Lower leg skin (tissue), 4 donors: ENCODE data around the gene ZAR1. TPM values are rescaled to one million over a fixed set of nuclear protein-coding genes. Genes with fewer than 3 reads are reported as not detected.

Experiments used
- DNase-seq, 2 donors: peaks; one replicate each; pipeline ENCODE4 v3.0.0-alpha.2; 2019; ENCODE audit warnings: low spot score in 2 of 2
- H3K4me3 ChIP-seq: fragments of 200-600 bp; sonication (generic); 2 replicates; pipeline ENCODE4 v1.5.1; 2017; ENCODE audit warnings: mild to moderate bottlenecking, low read depth; ENCODE audit not compliant: poor library complexity, severe bottlenecking
- POLR2A ChIP-seq, 2 donors: fragments of 450-650 bp; IDR thresholded peaks; one replicate each; pipeline ENCODE4 v1.6.1; 2016 to 2017; ENCODE audit warnings: antibody characterized with exemption in 2 of 2, mild to moderate bottlenecking in 1 of 2, moderate library complexity in 1 of 2
- WGBS, 2 donors: methylation state at CpG; one replicate each; pipeline ENCODE4 v1.1.5; 2018; 5-methylcytosine and 5-hydroxymethylcytosine counted together
- intact Hi-C: fragments of 100-400 bp; cut with DNase I; formaldehyde crosslinking; loops from one replicate; pipeline ENCODE4 v1.15.0; 2023; ENCODE audit warnings: low total_unique reads
- total RNA-seq, 4 donors: library from RNA; depleted of rRNA; stranded (reverse); fragments of >200 nt; gene quantifications; one replicate each; pipeline ENCODE4 v1.1.0, GENCODE V29; 2016
- TF ChIP-seq, protein P1 (sequence below), 3 donors: fragments of 450-650 bp; IDR thresholded peaks; one replicate each; pipeline ENCODE4 v1.5.1; 2016; ENCODE audit warnings: antibody characterized with exemption in 3 of 3, mild to moderate bottlenecking in 3 of 3, moderate library complexity in 2 of 3

ZAR1 gene
- total RNA-seq, 4 donors from 2014 or later: not detected

DNA sequence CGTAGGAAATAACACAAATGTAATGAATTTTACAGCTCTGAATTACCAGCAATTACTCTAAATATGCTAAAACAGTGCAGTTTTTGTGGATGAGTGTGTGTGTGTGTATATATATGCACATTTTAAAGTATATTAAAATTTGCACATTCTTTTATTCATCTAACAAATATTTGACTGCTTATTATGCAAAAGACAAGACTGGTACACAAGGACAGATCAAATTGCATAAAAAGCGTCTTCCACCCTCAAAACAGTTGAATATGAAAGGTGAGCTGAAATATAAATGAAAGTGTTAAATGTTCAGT is 13.9 kb downstream of the ZAR1 start:
- whole genome bisulfite sequencing, 2 donors: 96 to 97% methylated on average over 2 of the region's 2 CpGs
- intact Hi-C loops: no loop called here
- no peak for DNase-seq
- no peak for TF ChIP-seq POLR2A (IDR thresholded peaks at IDR 0.05)
- TF ChIP-seq, protein P1, sequence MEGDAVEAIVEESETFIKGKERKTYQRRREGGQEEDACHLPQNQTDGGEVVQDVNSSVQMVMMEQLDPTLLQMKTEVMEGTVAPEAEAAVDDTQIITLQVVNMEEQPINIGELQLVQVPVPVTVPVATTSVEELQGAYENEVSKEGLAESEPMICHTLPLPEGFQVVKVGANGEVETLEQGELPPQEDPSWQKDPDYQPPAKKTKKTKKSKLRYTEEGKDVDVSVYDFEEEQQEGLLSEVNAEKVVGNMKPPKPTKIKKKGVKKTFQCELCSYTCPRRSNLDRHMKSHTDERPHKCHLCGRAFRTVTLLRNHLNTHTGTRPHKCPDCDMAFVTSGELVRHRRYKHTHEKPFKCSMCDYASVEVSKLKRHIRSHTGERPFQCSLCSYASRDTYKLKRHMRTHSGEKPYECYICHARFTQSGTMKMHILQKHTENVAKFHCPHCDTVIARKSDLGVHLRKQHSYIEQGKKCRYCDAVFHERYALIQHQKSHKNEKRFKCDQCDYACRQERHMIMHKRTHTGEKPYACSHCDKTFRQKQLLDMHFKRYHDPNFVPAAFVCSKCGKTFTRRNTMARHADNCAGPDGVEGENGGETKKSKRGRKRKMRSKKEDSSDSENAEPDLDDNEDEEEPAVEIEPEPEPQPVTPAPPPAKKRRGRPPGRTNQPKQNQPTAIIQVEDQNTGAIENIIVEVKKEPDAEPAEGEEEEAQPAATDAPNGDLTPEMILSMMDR (IDR thresholded peaks at IDR 0.05): no peak
- no peak overlapping the region for H3K4me3 ChIP-seq

DNA sequence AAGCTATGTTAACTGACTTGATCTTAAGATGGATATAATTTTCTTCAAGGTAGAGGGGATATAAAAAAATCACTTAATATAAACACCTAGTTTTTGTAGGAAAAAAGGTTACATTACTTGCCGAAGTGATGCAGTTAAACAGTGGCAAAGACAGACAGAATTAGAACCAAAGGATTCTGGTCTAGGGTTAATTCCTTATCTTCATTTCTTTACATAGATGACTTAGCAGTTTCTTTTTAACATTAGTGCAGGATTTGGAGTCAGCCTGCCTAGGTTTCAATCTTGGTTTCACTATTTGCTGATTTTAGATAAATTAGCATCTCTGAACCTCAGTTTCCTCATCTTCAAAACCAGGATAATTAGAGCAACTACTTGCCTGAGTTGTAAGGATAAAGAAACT is 14.3 kb downstream of the ZAR1 start:
- 76 to 85% methylated on average over 1 of the region's 1 CpG for WGBS, 2 donors
- TF ChIP-seq, protein P1 (IDR thresholded peaks at IDR 0.05): no peak
- TF ChIP-seq POLR2A (IDR thresholded peaks at IDR 0.05): no peak
- DNase-seq: no peak
- no peak overlapping the region for H3K4me3 ChIP-seq
- intact Hi-C loops: no loop called here

DNA sequence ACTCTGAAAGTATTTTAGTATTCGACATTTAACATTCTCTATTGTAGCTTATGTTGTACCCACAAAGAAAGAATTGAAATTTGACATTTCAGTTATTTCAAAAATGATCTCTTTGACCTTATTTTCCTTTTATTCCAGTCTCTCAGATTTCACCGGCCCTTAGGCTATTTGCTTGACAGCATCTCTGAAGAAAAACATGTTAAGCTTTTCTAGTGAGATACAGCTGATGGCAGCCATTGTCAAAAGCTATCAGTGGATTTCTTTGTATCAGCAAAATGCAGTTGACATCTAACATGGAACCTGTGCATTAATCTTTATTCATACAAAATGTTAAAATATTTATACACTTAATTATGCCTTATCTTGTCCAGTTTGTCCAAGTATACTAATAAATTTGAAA is 16.7 kb downstream of the ZAR1 start:
- intact Hi-C loops: no loop called here
- 90 to 93% methylated on average over 2 of the region's 2 CpGs for WGBS, 2 donors
- TF ChIP-seq, protein P1 (IDR thresholded peaks at IDR 0.05): no peak
- TF ChIP-seq POLR2A (IDR thresholded peaks at IDR 0.05): no peak
- DNase-seq: no peak
- H3K4me3 ChIP-seq: no peak overlapping the region

DNA sequence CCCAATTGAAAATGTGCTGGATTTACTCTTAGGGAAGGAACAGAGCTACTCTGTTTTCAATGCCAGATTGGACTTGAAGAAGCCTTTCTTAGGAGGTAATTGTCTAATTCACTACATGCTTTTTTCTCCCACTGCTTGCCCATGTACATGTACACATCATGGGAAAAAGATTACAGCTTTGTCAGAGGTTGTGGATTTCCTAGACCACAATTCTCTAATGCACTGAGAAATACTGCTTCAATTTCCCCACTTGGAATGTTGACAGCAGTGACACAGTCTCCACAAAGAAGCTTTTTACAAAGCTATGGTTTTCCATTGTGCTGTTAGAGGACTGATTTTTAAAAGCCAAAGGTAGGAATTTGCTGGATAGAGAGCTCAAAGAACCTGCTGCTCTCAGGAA is 19.5 kb downstream of the ZAR1 start:
- DNase-seq: no peak
- intact Hi-C loops: no loop called here
- TF ChIP-seq, protein P1 (IDR thresholded peaks at IDR 0.05): no peak
- TF ChIP-seq POLR2A (IDR thresholded peaks at IDR 0.05): no peak
- no peak overlapping the region for H3K4me3 ChIP-seq

DNA sequence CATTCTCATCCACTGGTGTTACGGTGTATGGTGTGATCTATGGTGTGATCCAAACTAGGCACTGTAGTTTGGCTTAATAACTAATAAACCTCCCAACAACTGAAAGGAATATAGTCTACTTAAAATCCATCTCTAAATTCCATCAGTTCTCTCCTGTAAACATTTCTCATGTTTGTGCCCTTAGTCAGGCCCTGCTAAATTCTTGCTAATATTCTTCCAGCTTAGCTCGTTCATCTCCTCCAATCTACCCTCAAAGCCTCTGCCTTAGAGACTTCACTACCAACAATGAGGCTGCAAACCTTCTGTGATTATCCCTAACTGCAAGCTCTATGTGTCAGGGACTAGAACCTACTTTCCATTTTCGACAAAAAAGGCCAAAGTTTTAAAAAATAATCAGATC is 28.1 kb downstream of the ZAR1 start:
- no peak overlapping the region for H3K4me3 ChIP-seq
- WGBS, 2 donors: 95 to 97% methylated on average over 3 of the region's 3 CpGs
- TF ChIP-seq, protein P1 (IDR thresholded peaks at IDR 0.05): no peak
- TF ChIP-seq POLR2A (IDR thresholded peaks at IDR 0.05): no peak
- intact Hi-C loops: no loop called here
- DNase-seq: no peak

DNA sequence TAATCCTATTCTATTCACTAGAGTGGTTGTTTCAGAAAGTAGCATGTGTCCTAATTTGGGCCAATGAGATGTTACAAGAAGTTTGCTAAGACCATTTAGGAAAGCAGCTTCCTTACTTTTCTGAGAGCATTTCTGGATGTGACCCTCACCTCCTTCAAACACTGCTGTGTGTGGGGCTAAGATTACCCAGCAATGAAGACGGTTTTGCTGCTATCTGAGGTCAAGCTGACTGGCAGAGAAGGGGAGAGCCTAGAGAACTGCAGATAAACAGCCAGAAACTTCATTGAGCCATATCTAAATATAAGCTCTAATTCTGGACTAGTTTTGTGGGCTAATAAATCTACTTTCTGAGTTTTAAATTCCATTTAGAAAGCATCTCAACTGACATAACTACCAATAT is 36.4 kb downstream of the ZAR1 start:
- no peak for TF ChIP-seq POLR2A (IDR thresholded peaks at IDR 0.05)
- TF ChIP-seq, protein P1 (IDR thresholded peaks at IDR 0.05): no peak
- no peak overlapping the region for H3K4me3 ChIP-seq
- intact Hi-C loops: no loop called here
- no peak for DNase-seq
- 88 to 92% methylated on average over 1 of the region's 1 CpG for WGBS, 2 donors
